NCI-H2107 treated with DMSO at 0.1 percent for 48 hours (cell line): ENCODE data around the gene SLC1A1.
A peak's percentile ranks its signal among the peaks of the same experiment; 100 is the strongest.
"Not testable (repeated sequence)": the region's sequence is repeated elsewhere in the genome, so short reads cannot be mapped to it uniquely, and the experiment has no call there.

ENCODE experiments used
- DNase-seq: peaks from one replicate; lab custom pipeline; 2025; ENCODE audit not compliant: unreplicated experiment; lab: John Stamatoyannopoulos, UW

Gene SLC1A1

DNA sequence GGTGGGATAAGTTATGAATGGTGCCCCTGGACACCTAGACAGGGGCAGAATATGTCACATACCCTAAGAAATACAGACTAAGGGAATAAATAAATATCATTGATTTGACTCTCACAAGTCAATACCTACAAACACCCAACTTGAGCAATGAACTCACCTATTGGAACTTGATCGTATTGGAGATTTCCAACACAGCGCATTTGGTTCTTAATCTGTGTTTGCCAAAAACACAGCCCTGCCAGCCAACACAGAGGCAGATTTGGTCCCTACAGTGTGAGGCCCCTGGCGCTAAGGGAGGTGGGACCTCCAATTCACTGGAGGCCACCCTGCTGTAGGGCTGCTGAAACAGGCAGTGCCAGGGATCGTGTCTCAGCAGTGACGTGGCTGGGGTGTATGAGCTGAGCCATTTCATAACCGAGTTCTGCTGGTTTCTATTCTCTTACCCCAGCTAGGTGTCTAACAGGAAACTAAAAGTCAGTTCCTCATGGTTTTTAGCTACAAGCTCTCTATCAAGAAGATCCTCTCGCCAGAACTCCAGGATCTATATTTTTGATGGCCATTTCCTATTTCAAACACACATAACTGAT lies 84.5 kb downstream of the SLC1A1 start:
- DNase-seq, result no peak

DNA sequence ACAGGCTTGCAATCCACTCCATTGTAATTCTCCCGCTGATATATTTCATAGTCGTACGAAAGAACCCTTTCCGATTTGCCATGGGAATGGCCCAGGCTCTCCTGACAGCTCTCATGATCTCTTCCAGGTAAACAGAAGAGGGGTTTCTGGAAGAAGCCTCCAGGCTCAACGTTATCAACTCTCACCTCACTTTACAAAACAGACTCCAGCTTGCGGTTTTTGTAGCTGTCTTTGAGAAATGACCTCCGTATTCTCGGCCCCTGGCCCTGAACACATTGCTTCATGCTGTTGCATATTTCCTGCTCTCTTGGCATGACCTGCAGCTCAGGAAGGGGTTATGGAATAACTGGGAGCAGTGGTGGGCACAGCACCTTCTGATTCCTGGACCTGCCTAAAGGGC lies 85.7 kb downstream of the SLC1A1 start:
- DNase-seq, result no peak

DNA sequence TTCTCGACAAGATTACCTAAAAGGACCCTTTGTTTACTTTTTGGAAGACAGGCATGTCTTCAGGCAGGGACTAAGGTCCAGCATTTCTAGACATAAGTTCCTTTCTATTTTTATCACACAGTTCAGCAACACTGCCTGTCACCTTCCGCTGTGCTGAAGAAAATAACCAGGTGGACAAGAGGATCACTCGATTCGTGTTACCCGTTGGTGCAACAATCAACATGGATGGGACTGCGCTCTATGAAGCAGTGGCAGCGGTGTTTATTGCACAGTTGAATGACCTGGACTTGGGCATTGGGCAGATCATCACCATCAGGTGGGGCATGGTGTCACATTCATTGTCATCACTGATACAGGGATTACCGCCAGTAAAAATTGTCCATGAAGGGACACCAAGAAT lies 86.2 kb downstream of the SLC1A1 start:
- no peak for DNase-seq

DNA sequence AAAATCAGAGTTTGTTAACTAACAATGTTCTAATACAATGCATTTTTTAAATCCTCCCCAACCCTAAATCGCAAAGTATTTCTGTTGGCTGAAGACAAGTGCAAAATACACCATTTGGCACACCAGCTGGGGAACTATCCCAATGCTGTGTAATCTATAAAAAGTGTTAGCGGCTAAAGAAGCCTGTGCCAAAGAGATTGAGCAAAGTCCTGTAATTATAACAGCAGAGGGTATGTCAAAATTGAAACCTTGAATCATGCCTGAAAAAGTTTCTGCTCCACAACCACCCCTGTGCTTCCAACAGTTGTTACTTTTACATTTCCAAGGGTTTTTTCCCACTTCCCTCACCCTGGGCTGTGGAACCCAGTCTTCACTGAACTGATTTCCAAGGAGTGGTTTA lies 88.7 kb downstream of the SLC1A1 start:
- DNase-seq, result no peak

DNA sequence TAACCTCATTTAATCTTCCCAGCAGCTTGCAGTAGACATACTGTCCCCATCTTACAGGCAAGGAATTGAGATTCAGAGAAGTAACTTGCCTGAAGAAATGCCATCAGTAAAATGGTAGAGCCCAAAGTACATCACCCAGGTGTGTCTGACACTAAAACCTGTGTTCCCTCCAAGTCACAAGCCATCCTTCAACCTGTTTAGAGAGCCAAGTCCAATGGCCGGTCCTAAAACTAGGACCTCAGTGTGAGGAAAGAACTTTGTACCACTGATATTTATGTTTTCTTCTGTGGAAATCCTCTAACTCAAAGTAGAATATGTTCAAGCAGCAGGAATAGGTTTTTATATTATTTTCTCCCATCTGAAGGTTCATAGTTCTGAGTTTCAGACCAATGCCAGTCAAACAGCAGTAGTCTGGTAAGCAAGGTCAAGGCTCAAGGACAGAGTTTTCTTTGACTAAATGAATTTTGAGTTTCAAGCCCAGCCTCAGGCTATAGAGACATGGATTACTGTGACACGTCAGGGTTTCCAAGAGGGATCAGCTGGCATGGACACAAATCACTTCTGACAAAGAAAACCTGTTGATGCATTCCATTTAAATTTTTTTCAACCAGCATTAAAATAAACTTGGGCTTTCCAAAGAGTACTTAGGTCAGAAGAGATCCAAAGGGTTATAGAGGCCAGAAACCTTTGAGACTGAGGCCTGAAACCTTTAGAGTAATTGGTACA lies 90.9 kb downstream of the SLC1A1 start:
- no peak for DNase-seq

DNA sequence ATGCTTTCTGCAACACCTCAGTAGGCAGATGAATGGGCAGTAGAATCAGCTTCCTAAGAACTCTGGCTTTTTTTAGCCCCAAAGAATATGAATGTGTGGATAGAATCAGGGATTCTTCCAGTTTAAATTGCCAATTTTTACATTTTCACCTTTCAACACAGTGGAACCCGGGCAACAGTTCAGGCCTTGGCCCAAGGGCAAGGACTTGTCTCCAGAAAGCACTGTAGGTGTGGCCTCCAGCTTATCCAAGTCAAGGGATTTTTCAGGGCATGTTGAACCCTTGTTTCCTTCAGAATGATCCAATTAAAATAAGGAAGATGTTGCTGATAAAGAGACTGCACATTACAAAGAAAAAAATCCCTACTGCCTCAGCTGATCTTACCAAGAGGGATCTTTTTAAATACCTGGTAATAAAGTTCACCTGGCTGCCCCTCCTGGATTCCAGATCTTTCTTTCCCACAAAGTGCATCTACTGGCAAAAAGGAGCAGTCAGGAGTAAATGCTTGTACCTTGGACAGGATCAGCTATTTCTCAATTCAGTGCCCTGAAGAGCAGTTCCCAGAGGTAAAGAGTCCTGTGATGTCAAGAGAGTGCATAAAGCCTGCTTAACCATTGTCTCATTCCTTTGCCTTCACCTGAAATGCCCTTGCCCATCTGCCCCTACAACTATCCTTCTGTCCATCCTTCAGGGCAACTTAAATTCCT lies 91.7 kb downstream of the SLC1A1 start:
- no peak for DNase-seq

DNA sequence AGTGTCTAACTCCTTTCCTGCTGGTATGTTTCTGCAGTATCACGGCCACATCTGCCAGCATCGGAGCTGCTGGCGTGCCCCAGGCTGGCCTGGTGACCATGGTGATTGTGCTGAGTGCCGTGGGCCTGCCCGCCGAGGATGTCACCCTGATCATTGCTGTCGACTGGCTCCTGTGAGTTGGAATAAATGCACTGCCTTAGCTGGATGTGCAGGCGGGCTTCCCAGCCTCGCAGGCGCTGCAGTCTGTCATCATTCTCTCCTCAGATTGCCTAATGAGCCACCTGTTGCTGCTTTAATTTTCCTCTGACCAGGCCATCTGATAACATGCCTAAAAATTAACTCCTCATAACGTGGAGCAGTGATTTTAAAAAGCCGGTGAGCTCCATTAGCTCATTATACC lies 92.7 kb downstream of the SLC1A1 start:
- no peak for DNase-seq

DNA sequence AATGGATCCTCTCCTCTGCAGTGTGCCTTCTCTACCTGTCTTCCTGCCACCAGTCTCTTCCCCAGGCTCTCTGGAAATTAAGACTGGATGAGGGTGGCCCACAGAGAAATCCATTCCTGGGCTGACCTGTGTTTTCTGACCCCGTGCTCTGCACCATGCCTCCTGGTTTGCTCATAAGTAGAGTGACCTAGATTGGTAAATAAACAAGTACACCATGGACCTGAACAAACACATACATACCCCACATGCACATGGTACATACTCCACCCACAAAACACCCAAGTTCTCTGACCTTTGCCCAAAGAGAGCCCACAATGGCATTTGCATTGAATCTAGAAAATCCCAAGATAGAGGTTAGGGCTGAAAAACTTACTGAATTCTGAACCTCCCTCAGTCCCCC lies 94.4 kb downstream of the SLC1A1 start:
- no peak for DNase-seq

DNA sequence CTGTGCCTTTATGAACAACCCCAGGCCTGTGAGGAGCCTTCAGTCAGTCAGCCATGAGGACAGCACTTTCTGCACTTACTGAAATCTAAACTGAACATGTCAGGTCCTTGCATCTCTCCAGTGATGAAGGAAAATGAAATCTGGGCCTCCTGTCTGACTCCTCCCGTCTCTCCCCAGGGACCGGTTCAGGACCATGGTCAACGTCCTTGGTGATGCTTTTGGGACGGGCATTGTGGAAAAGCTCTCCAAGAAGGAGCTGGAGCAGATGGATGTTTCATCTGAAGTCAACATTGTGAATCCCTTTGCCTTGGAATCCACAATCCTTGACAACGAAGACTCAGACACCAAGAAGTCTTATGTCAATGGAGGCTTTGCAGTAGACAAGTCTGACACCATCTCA lies 94.9 kb downstream of the SLC1A1 start:
- DNase-seq, result no peak

DNA sequence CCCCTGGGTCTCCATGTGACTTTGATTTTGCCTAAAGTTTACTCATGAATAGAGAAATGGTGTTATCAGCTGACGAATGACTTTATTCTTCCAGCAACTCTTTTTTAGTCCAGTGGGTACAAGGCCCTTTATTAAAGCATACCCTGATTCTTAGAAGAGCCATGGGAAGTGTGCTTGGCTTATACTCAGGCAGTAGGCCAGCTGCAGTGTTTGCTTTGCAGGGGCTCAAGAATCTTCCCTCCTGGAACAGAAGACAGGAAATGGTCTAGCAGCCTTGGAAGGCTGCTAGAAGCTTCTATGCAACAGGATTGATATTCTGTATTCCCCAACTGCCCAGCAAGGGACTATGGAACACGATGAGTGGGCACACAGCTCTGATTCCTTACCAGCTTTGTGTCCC lies 98.5 kb downstream of the SLC1A1 start:
- DNase-seq, result no peak

DNA sequence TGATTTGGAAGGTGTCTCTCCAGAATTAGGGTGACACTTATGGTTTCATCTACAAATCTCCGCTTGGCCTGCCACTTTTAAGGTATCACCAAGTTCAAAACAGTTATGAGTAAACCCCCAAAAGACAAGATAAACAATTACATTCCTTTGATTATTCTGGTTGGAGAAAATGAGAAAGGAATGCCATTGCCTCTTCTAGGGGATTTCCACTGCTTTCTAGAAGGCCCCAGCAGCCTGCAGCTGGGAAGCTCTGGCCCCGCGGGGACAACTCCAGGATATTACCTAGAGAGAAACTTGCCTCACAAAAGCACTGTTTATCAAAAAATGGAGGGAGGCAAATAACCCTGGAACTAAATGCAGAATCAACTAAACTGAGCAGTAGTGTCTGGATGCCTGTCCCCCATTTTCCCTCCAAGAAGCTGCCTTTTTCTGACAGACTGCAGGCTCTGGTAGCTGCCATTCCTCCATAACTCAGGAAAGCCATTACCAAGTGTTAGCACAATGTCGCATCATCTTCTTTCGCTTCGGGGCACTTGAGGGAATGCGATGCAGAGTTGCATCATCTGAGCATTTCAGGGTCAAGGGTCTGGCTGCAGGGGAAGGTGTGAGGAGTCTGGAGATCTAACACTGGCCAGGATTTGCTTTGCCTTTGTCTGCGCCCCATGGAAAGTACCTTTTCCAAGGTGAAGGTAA lies 100.3 kb downstream of the SLC1A1 start:
- DNase-seq, result no peak

DNA sequence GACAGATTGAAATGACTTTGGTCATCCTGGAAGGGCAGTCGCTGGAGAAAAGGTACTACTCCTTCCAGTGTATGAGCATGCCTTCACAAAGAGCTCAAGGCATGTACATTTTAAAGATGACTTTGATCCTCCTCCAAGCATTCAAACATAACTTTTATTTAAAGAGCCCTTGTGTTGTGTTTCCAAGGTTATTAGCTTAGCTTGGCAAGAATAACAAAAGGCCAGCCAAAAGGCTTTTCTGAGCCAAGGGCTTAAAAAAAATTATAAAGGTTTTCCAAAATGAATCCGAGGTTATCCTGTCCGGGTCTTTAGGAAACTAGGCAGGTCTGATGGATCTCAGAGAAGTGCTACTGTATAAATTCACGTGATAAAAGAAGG lies 100.8 kb downstream of the SLC1A1 start:
- no peak for DNase-seq

DNA sequence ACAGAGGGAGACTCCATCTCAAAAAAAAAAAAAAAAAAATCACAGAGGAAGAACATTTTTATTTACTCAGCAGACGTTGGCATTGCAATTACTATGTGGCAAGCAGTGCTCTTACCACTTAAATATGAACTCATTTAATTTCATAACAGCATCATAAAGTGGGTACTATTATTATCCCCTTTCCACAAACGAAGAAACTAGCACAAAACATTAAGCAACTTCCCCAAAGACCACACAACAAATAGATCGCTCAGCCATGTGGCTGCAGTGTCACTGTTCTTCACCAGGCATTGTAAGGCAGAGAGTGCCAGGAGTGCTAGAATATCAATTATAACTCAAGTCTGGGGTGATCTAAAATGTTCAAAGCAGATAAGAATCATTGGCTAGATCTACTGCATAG lies 102.0 kb downstream of the SLC1A1 start:
- DNase-seq, result no peak

DNA sequence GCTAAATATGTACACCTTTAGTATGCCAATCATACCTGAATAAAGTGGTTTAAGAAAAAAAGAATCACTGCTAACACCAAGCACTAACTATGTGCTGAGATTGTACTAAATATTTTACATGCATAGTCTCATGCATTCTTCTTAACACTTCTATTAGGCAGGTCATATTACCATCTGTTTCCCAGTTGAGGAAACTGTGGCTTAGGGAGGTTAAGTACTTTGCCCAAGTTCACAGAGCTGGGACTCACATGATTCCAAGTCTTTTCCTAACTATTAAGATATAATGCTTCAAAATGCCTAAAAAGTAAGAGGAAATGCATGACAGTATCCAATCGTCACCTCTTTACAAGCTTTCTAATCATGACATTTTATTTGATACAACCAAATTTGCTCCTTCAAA lies 102.6 kb downstream of the SLC1A1 start:
- no peak for DNase-seq

DNA sequence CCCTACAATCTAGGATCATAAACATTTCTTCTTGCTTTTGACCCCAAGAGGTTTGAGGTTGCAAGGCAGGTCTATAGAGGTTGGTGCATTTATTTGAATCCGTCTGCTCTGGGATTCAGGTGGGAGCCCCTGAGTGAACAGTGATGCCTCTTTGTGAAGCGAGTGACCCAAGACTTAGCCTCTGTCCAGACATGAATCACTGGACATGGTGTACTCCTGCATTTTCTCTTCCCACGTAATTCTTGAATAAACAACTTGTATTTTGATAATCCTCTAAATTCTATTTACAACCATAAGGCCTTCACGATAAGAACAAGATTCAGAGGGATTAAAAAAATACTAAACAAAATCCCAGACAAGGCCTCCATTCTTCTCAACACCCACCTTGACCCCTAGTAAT lies 104.3 kb downstream of the SLC1A1 start:
- no peak for DNase-seq

DNA sequence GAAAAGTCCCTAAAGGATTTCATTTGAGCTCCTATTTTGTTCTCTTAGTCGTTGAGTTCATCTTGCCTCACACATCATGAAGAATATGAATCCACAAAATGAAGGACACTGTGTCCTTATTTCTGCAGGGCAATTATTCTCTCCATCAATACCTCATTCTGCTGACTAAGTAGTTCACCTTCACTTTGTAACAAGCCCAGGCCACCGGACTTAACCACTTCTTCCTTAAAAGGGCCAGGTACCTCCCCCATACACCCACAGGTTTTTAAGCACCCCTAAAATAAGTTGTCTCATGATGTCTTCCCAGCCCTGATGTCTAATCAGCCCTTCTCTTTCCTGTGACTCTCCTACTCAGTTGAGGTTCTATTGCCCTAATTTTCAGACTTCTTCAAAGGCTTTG lies 104.7 kb downstream of the SLC1A1 start:
- no peak for DNase-seq

DNA sequence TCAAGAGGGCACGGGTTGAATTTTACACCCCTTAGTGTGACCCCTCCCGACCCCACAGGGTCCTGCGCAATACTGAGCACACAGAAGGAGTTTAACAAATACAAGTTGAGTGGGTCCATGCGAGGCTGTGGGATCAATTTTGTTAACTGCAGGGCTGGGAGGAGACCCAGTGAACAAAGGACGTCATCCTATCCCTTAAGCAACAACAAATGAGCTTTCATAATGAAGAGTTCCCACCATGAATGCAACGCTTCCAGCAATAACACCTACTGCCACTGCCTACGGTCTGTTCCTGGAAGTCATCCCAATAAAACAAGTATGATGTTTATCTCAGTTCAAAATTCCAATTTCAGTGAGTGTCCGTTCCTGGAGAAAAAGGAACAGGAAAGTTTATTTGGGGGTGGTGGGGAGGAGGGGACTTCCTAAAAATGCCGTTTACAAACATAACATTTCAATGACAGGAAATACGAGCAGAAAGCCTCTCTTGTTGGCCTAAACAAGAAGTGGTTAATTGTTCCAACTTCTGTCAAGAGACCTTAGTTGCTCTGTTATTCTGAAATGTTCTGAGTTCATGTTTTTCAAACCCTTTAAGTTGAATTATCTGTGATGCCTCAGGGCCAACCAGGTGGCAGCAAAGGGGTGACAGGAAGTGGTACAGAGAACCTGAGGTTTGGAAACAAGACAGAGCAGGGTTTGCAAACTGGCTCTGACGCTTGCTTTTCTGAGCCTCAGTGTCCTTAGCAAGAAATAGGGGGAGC lies 106.1 kb downstream of the SLC1A1 start:
- no peak for DNase-seq

DNA sequence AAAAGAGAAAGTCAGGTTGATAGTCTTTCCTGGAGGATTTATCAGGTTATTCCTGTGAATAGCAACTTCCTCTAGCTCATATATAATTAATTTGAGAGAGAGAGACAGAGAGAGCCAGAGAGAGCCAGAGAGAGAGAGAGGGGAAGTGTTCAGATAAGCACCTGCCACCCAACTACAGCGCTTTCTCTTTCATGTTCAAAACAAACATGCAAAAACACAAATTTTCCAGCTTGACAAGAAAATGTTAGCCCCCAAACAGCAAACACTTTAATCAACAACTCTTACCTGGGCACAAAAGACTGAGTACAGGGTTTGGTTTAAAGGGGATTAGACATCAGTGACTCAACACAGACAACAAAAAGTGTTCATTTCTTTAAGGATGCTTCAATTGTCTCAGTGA lies 110.1 kb downstream of the SLC1A1 start:
- DNase-seq, result no peak

DNA sequence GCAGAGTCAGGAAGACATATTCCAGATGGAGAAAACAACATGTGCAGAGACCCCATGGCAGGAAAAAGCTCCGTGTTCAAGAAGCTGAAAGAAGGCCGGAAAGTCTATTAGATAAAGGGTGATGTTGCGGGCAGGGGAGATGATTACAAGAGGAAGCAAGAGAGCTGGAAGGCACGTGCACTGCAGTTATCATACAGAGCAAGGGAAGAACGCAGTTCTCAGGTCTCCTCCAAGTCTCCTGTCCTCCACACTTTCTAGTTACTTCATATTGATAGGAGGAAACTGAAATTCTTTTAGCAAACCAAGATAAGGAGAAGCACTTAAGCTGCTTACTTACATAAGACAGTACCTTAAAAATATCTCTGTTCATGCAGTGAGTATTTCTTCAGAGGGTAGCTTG lies 113.6 kb downstream of the SLC1A1 start:
- no peak for DNase-seq

DNA sequence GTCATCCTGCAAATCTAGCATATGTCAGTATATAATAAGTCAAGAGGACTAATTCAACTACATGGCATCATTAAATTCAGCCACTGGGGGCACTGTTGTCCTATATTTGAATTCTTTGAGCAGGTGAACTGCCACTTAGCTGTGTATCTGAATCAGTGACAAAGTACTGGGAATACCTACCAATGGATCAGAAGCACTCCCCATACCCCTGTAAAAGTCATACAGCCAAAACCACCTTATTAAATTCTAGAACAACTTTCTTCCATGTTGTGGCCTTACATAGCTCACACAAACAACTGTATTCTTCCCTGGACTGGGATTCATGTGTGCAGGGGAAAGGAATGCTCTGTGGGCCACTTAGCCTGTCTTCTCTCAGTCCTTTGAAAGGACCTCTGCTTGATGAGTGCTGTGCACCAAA lies 114.4 kb downstream of the SLC1A1 start:
- peak; percentile 51 for DNase-seq

DNA sequence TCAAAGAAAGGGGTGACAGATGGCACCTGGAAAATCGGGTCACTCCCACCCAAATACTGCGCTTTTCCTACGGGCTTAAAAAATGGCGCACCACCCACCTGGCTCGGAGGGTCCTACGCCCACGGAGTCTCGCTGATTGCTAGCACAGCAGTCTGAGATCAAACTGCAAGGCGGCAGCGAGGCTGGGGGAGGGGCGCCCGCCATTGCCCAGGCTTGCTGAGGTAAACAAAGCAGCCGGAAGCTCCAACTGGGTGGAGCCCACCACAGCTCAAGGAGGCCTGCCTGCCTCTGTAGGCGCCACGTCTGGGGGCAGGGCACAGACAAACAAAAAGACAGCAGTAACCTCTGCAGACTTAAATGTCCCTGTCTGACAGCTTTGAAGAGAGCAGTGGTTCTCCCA lies 115.8 kb downstream of the SLC1A1 start:
- DNase-seq, result not testable (repeated sequence)
